IPS-18c (cell line): ENCODE data around the gene KIF1B.

Experiments used
- H3K4me3 ChIP-seq: 2 replicates; pipeline ENCODE4 v1.7.0; 2013; ENCODE audit warnings: low read depth, mild to moderate bottlenecking, low read length, moderate library complexity; ENCODE audit not compliant: insufficient read depth
- H3K9me3 ChIP-seq: one replicate; pipeline ENCODE4 v1.6.1; 2013; ENCODE audit warnings: mild to moderate bottlenecking, low read length, moderate library complexity; ENCODE audit not compliant: control insufficient read depth, insufficient read depth

Gene KIF1B

DNA sequence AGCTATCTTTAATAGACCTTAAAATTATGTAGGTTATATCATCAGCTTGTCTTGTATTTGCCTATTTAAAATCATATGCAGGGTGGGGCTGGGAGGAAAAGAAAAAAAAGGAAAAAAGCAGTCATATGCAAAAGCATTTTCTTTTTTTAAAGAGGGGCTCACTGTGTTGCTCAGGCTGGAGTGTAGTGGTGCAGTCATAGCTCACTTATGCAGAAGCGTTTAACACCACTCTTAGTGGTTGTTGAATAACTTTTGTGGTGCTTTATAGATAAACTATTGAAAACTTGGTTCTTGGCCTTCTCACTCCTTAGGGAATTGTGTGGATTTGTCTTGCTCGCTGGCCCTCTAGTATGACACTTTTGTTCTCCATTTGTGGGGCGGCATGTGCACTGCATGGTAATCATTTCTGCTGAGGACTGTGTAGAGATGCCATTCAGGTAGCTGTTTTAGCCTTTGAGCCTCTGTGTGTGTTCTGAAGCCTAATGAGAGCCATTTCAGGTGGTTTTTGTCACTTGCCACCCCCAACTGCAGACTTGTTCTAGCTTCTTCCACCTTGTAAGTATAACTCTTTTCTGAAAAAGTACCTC is 77.8 kb downstream of the KIF1B start:
- H3K4me3 ChIP-seq = no peak overlapping the region

DNA sequence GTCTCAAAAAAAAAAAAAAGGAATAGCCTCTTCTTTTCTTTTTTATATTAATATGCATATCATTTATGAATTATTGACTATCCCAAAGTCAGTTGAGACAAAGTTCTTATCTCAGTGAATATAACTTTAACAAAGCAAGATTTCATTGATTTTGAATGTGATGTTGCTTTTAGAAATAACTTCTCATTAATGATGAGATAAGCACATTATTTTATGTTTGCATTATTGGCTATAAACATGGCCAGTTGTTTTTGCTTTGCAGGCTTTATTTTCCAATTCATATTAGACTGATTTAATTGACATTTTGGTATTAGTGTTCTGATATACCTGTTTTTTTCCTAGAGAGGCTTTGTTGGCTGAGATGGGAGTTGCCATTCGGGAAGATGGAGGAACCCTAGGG is 81.3 kb downstream of the KIF1B start:
- no peaks in the 10 kb centered on the region for H3K9me3 ChIP-seq

More for the DNA sequence above, 77.8 kb downstream of the KIF1B start:
- H3K9me3 ChIP-seq = no peaks in the 10 kb centered on the region

DNA sequence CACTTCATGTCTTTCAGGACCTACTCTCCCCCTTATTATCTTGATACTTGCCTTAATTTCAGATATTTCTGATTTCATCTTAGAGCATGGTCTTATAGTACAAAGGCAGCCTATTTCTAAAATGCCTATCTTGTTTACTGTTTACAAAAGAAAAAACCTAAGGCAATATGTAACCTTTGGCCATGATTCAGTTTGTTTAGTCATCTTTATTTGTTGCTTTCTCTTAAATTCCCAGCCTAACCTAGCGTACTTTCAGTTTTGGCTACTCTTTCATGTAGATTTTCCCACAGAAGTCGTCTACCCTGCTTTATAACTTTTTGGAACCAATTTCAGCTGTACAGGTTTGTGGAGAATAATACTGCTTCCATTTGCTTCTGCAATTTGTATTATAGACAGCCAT is 81.8 kb downstream of the KIF1B start:
- Histone ChIP-seq H3K9me3 (no peaks in the 10 kb centered on the region), H3K4me3 (no peak overlapping the region)

More for the DNA sequence above, 81.3 kb downstream of the KIF1B start:
- no peak overlapping the region for H3K4me3 ChIP-seq

DNA sequence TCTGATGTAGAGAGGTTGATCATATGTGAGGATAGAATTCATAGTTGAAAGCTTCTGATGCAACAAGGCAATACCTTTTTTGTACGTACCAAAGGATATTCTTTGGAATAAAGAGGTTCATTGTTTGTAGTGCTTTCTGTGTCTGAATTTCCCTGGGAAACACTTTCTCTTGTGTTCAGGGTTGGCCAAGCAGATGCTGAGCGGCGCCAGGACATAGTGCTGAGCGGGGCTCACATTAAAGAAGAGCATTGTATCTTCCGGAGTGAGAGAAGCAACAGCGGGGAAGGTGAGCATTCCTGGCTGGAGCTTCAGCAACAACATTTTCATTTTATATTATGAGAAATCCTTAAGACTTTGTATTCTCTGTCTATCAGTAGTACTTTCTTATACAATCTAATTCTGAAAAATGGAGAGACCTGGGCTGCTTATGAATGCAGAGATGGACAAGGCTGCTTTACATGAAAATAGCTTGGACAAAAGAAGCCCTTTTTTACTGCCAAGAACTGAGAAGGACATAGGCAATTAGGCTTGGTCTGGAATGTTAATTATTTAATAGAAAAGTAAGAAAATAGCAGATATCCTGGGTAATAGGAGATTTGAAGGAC is 85.2 kb downstream of the KIF1B start:
- H3K9me3 ChIP-seq = no peaks in the 10 kb centered on the region
- H3K4me3 ChIP-seq = no peak overlapping the region

DNA sequence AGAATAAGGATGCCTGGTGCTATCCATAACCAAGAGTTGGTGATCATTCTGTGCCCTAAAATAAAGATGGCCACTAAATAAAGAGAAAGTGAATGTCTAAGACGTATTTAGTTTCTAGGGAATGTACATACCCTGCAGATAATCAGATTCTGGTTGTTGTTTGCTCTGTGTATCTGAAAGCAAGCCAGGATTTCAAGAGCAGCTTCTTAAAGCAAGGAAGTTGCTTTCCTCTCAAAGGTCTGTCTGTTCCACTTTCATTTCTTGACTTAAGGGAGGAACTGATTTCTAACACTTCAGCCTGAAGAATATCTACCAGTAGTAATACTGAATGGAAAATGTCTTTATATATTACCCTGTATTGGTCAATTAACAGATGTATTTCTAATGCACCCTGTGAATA is 88.8 kb downstream of the KIF1B start:
- no peak overlapping the region for H3K4me3 ChIP-seq
- no peaks in the 10 kb centered on the region for H3K9me3 ChIP-seq

DNA sequence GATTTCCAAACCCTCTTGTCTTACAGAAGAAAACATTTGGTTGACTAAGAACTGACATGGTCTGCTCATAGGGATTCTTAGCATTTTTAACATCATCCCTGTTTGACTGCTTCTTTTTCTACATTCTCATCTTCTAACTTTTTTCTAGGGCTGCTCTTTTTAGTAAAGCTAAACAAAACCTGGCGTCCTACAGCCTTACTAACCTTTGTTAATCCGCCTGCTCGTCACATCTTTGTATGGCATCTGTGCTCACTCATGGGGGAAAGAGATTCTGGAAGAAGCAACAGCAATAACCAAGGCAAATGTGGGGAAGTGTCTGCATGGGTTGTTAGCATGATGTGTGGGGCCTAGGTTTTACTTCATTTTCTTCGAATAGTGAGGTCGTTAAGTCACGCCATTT is 92.0 kb downstream of the KIF1B start:
- no peaks in the 10 kb centered on the region for H3K9me3 ChIP-seq
- no peak overlapping the region for H3K4me3 ChIP-seq

DNA sequence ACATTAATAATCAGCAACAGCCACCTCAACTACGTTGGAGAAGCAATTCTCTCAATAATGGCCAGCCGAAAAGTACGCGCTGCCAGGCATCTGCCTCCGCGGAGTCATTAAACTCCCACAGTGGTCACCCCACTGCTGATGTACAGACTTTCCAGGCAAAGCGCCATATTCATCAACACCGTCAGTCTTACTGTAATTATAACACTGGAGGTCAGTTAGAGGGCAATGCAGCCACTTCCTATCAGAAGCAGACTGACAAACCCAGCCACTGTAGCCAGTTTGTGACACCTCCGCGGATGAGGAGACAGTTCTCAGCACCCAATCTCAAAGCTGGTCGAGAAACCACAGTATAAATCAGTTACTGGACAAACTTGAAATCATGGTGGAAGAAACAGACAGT is 93.9 kb downstream of the KIF1B start:
- Histone ChIP-seq H3K4me3 (no peak overlapping the region), H3K9me3 (no peaks in the 10 kb centered on the region)

DNA sequence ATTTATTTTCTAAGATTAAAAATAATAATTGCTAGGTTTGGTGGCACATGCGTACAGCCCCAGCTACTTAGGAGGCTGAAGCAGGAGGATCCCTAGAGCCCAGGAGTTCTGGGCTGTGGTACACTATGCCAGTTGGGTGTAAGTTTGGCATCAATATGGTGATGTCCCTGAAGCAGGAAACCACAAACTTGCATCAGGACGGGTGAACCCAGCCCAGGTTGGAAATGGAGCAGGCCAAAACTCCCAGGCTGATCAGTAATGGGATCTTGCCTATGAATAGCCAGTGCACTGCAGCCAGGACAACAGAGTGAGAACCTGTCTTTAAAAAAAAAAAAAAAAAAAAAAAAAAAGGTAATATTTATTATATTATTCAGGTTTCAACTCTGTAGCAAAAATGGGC is 96.1 kb downstream of the KIF1B start:
- no peaks in the 10 kb centered on the region for H3K9me3 ChIP-seq
- H3K4me3 ChIP-seq = no peak overlapping the region

DNA sequence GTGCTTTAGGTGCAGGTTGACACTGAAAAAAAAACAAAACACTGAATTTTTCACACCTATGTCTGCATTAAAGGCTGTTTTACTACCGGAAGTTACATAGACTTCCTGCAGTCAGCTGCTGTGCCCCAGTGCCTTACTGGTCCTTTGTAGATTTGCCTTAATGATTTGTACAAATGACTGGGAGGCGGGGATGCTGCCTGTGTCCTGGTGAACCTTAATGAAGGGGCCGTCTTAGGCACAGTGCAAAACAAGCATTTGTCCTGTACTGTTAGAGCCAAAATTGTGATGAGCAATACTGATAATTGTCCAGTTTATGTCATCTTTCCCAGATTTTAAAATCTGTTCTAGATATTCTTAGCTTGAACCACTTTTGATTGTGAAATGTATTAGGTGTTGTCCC is 97.6 kb downstream of the KIF1B start:
- Histone ChIP-seq H3K4me3 (no peak overlapping the region), H3K9me3 (no peaks in the 10 kb centered on the region)

DNA sequence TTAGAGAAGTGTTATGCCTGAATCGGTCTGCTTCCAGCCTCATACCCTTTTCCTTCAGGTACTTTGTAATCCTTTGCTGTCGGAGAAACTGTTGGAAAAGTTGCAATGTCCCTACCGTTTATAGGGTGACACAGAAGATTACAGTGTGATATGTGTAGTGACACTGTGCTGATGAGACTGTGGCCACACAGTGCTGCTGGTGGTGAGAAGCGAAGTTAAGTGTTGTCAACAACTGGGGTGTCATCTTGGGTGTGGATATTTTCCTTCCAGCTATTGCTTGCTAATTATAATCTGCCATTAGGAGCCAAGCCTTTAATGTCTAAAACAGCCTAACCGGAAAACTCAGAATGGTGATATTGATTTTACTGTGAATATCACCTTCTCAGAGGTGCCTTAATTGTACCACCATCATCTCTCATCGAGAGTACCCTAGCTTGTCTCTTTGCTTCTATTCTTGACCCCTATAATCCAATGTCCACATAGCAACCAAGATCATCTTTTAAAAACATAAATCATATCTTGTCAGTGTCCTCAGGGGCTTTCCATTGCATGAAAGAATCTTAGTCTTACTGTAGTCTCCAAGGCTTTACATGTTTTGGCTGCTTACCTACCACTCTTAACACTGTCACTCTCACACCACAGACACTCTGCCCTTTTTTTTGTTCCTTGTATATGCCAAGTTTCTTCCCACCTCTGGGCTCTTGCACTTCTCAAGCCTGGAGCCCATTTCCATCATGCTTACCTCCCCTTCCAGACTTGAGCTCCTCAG is 99.1 kb downstream of the KIF1B start:
- H3K4me3 ChIP-seq = no peak overlapping the region

DNA sequence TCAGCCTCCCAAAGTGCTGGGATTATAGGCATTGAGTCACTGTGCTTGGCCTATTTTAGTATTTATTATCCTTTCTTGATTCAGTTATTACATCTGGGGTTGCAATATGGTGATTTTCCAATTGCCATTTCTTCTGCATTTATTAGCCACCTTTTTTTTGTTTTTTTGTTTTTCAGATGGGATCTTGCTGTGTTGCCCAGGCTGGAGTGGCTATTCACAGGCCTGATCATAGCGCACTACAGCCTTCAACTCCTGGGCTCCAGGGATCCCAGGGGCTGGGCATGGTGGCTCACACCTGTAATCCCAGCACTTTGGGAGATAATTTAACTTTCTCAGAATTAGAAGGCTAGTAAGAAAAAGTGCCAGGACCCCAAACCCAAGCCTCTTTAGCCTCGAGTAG is 106.4 kb downstream of the KIF1B start:
- Histone ChIP-seq H3K4me3 (no peak overlapping the region), H3K9me3 (no peaks in the 10 kb centered on the region)

More for the DNA sequence above, 99.1 kb downstream of the KIF1B start:
- no peaks in the 10 kb centered on the region for H3K9me3 ChIP-seq

DNA sequence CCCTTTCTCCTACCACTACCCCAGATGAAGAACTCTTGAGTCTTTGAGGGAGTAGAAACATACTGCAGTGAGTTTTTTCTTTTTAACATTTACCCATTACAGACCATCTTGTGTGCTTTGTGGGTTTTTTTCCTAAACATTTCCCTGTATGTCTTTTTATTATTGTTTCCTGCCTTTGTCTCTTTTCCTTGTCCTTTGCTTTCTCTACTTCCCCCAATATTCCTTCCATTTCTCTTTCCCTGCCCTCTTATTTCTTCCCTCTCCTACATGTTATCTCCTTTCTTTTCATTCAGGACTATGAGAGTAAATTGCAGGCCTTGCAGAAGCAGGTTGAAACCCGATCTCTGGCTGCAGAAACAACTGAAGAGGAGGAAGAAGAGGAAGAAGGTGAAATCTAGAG is 109.4 kb downstream of the KIF1B start:
- Histone ChIP-seq H3K9me3 (no peaks in the 10 kb centered on the region), H3K4me3 (no peak overlapping the region)

DNA sequence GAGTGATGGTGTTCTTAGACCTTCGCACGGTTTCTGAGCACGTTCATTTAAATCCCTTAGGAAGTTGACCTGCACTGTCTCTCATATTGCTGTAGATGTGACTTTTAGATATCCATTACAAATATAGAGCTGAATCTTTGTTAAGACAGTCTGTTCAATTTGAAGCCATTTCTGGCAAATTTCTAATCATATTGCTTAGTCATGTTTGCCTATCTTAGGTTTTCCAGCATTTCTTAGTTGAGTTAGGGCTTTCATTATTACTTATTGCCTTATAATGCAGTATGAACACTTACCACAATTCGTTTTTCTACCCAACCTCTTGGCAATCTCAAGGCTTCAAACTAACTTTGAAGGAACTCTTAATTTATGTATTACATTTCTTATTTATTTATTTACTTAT is 110.0 kb downstream of the KIF1B start:
- no peak overlapping the region for H3K4me3 ChIP-seq
- H3K9me3 ChIP-seq = no peaks in the 10 kb centered on the region

DNA sequence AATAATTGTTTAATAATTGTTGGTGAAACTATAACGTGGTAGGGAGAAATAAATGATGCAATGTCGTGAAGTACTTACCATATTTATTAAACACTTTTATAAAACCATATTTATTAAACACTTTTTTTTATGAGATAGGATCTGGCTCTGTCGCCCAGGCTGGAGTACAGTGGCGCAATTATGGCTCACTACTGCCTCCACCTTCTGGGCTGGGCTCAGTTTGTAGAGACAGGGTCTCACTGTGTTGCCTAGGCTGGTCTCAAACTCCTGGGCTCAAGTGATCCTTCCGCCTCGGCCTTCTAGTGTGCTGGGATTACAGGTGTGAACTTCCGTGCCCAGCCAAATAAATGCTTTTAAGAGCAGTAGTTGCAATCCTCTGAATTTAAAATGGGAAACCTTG is 112.5 kb downstream of the KIF1B start:
- Histone ChIP-seq H3K9me3 (no peaks in the 10 kb centered on the region), H3K4me3 (no peak overlapping the region)

DNA sequence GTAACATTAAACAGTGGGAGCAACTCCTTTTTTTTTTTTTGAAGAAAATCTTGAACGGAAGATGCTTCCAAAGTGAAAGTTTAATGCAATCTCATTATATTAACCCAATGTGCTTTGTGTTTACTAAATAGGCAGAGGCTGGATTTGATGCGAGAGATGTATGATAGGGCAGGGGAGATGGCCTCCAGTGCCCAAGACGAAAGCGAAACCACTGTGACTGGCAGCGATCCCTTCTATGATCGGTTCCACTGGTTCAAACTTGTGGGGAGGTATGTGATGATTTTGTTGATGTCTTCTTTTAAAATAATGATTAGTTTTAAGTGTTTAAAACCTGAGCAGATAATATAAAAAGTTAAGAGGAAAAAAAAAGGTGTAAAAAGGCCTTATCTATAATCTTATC is 114.3 kb downstream of the KIF1B start:
- H3K9me3 ChIP-seq = no peaks in the 10 kb centered on the region
- H3K4me3 ChIP-seq = no peak overlapping the region

DNA sequence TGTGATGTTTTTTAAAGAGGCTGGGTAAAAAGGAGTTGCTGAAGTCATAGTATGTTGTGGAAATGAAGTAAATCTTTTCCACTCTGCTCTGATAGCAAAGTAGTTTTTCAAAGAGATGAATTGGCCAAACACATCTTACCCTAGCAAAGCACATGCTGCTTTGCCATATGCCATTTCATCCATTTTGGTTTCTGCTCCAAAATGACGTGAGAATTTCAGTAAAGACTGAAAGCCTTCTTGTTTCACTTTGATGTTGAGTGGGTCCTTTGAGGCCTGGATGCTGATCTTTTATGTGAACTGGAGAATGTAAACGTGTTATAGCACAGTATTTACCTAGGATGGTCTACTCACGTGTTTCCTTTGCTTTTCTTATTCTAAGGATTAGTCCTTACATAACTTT is 115.2 kb downstream of the KIF1B start:
- Histone ChIP-seq H3K4me3 (no peak overlapping the region), H3K9me3 (no peaks in the 10 kb centered on the region)

DNA sequence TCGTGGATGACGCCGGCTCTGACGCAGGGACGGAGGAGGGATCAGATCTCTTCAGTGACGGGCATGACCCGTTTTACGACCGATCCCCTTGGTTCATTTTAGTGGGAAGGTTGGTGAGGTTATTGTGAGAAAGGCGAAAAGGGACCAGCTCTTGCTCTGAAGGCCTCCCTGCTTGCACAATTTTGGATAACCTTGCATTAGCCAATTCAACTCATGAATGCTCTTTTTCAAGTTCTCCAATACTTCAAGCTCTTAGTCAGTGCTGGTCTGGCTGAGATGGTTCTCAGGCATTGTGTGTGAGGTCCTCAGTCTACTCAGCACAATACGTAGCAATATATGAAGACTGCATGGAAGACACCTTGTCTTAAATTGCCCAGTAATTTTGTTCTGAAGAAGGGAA is 115.9 kb downstream of the KIF1B start:
- no peaks in the 10 kb centered on the region for H3K9me3 ChIP-seq
- H3K4me3 ChIP-seq = no peak overlapping the region

DNA sequence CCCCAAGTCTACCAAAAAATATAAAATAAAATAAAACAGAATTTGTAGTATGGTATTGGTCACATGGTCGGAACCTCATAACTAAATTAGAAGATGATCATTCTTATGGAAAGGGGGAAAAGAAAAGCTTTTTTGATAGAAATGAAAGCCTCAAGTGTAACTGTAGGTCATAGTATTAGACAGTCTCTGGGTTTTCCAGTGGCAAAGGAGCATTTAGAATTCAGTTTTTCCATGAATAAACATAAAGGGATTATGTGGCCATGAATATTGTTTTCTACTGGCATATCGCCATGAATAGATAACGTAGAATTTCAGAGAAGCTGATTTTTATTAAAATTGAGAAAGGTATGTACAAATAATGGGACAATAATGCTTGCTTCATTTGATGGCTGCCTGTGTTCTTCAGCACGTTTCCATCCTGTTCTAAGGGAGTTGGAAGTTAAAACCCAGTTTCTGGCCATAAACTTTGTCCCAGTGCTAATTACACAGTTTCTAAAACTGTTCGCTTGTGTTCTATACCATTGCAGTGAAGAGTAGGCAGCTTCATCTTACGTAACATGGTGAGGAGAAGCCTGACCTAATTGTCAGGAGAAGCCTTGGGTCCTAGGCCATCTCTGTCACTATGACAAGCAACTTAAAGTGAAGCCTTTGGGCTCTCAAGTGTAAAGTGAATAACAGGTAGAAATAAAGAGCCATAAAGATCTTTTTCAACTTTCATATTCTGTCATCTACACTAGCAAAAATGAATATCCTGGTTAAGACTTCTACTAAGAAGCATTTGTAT is 118.0 kb downstream of the KIF1B start:
- no peak overlapping the region for H3K4me3 ChIP-seq

More for the DNA sequence above, 118.0 kb downstream of the KIF1B start:
- H3K9me3 ChIP-seq = no peaks in the 10 kb centered on the region
